Naive thymus-derived CD8-positive, alpha-beta T cell (primary cell): ENCODE results near the gene GULP1. TPM values are rescaled to one million over a fixed set of nuclear protein-coding genes. Genes with fewer than 3 reads are reported as not detected.
"Not testable (repeated sequence)": the region's sequence is repeated elsewhere in the genome, so short reads cannot be mapped to it uniquely, and the experiment has no call there.

Experiments used
- ATAC-seq, 2 donors: fragments of 150-1000 bp; cut with Tn5 transposase in 1 of 2; sonication (Bioruptor Pico), chemical (Tn5 transposase) in 1 of 2; 1 replicate in 1 of 2; 2 replicates in 1 of 2; pipeline ENCODE4 v1.10.0; 2021; ENCODE audit warnings: mild to moderate bottlenecking in 2 of 2, moderate library complexity in 2 of 2
- POLR2A ChIA-PET: fragments of 350-600 bp; sonication (Branson Sonifier 250); formaldehyde crosslinking; loops from one replicate; lab custom pipeline; 2021; ENCODE audit warnings: antibody characterized with exemption; lab: Charles Lee
- DNase-seq, 10 donors: peaks; one replicate each; pipeline versions ENCODE4 v3.0.0 to v3.0.0-alpha.2; 2020 to 2022
- H3K27ac Mint-ChIP-seq, 10 donors: one replicate each; pipeline ENCODE4 v1.8.0; 2020 to 2022; ENCODE audit warnings: mild to moderate bottlenecking in 10 of 10, mixed read lengths in 10 of 10, moderate library complexity in 4 of 10, inconsistent platforms in 1 of 10
- H3K27me3 Mint-ChIP-seq, 5 donors: one replicate each; pipeline ENCODE4 v1.8.0; 2021 to 2022; ENCODE audit warnings: mixed read lengths in 5 of 5
- H3K36me3 Mint-ChIP-seq, 3 donors: one replicate each; pipeline ENCODE4 v1.8.0; 2020 to 2022; ENCODE audit warnings: mixed read lengths in 3 of 3, mild to moderate bottlenecking in 2 of 3, inconsistent platforms in 1 of 3
- H3K4me1 Mint-ChIP-seq, 4 donors: one replicate each; pipeline ENCODE4 v1.8.0; 2021 to 2022; ENCODE audit warnings: mixed read lengths in 4 of 4
- H3K4me3 Mint-ChIP-seq, 10 donors: one replicate each; pipeline ENCODE4 v1.8.0; 2020 to 2022; ENCODE audit warnings: mild to moderate bottlenecking in 10 of 10, mixed read lengths in 10 of 10, moderate library complexity in 6 of 10, inconsistent platforms in 1 of 10
- H3K9me3 Mint-ChIP-seq, 9 donors: one replicate each; pipeline ENCODE4 v1.8.0; 2020 to 2022; ENCODE audit warnings: mixed read lengths in 9 of 9, mild to moderate bottlenecking in 3 of 9, inconsistent platforms in 1 of 9, moderate library complexity in 1 of 9
- polyA plus RNA-seq, 3 donors: library from polyadenylated mRNA; unstranded; fragments of 300-500 nt; fragmentation: Illumina TruSeq; gene quantifications; one replicate each; pipeline ENCODE4 v1.2.3, GENCODE V29; 2021
- total RNA-seq, 8 experiments: library from RNA in 2 of 8; stranded (reverse) in 2 of 8; gene quantifications; one replicate each; pipeline ENCODE4 v1.2.3 and lab custom pipeline; 2021 to 2026

GULP1 gene
- total and polyA plus RNA-seq, 5 experiments from 2014 or later: not detected

GRCh38 chr2:188604579-188604978, 312.9 kb downstream of the GULP1 start:
- ATAC-seq (no peak), DNase-seq (no peak)
- POLR2A ChIA-PET: no interaction called here
- Mint-ChIP-seq H3K4me3 (no peak overlapping the region), H3K36me3 (no peaks in the 10 kb centered on the region), H3K9me3 (peaks cover 0 to 3% (median 0%) of the 10 kb centered on the region in 9 donors), H3K27ac (no peak overlapping the region), H3K4me1 (no peaks in the 10 kb centered on the region), H3K27me3 (no peaks in the 10 kb centered on the region)

- H3K4me1 Mint-ChIP-seq, H3K27me3 Mint-ChIP-seq, H3K36me3 Mint-ChIP-seq, POLR2A ChIA-PET, H3K9me3 Mint-ChIP-seq: not testable (repeated sequence)
- ATAC-seq: peak in 1 of 2 donors; percentile 49
- H3K4me3 Mint-ChIP-seq: peak overlapping the region; percentile 49 to 83 (median 66)
- peak overlapping the region in 5 of 10 donors; percentile 49 to 80 (median 71) for H3K27ac Mint-ChIP-seq
- DNase-seq: peak in 4 of 10 donors; percentile 0 to 39 (median 3)
These were observed 314.2 kb downstream of the GULP1 start for GRCh38 chr2:188605609-188606584.

- ATAC-seq, POLR2A ChIA-PET, H3K27ac Mint-ChIP-seq, H3K36me3 Mint-ChIP-seq, H3K9me3 Mint-ChIP-seq, H3K27me3 Mint-ChIP-seq, H3K4me1 Mint-ChIP-seq: not testable (repeated sequence)
- DNase-seq: peak in 1 of 10 donors; percentile 18
- peak overlapping the region in 1 of 10 donors; percentile 79 for H3K4me3 Mint-ChIP-seq
These were observed 314.9 kb downstream of the GULP1 start for GRCh38 chr2:188606596-188606995.

- peaks cover 0 to 3% (median 0%) of the 10 kb centered on the region in 9 donors for H3K9me3 Mint-ChIP-seq
These were observed 315.8 kb downstream of the GULP1 start for GRCh38 chr2:188607501-188607900.

GRCh38 chr2:188609321-188610049, 317.8 kb downstream of the GULP1 start:
- POLR2A ChIA-PET: no interaction called here
- no peaks in the 10 kb centered on the region for H3K9me3 Mint-ChIP-seq
- H3K4me3 Mint-ChIP-seq: no peak overlapping the region
- no peak overlapping the region for H3K27ac Mint-ChIP-seq
- ATAC-seq (no peak), DNase-seq (no peak)
- no peaks in the 10 kb centered on the region for H3K4me1 Mint-ChIP-seq
- no peaks in the 10 kb centered on the region for H3K27me3 Mint-ChIP-seq
- H3K36me3 Mint-ChIP-seq: no peaks in the 10 kb centered on the region

More at GRCh38 chr2:188607501-188607900, 315.8 kb downstream of the GULP1 start:
- Mint-ChIP-seq H3K27me3 (no peaks in the 10 kb centered on the region), H3K36me3 (no peaks in the 10 kb centered on the region), H3K4me1 (no peaks in the 10 kb centered on the region), H3K4me3 (no peak overlapping the region), H3K27ac (no peak overlapping the region)
- DNase-seq (peak in 1 of 10 donors; percentile 7), ATAC-seq (peak in 1 of 2 donors; percentile 65)
- POLR2A ChIA-PET: no interaction called here

GRCh38 chr2:188610050-188610444, 318.4 kb downstream of the GULP1 start:
- H3K27ac Mint-ChIP-seq: no peak overlapping the region
- POLR2A ChIA-PET: no interaction called here
- H3K4me1 Mint-ChIP-seq: no peaks in the 10 kb centered on the region
- H3K4me3 Mint-ChIP-seq: no peak overlapping the region
- H3K27me3 Mint-ChIP-seq: no peaks in the 10 kb centered on the region
- H3K36me3 Mint-ChIP-seq: no peaks in the 10 kb centered on the region
- DNase-seq: no peak
- no peak for ATAC-seq
- no peaks in the 10 kb centered on the region for H3K9me3 Mint-ChIP-seq

- ATAC-seq: no peak
- DNase-seq: no peak
- Mint-ChIP-seq H3K4me3 (no peak overlapping the region), H3K36me3 (no peaks in the 10 kb centered on the region), H3K9me3 (no peaks in the 10 kb centered on the region), H3K27me3 (no peaks in the 10 kb centered on the region), H3K4me1 (no peaks in the 10 kb centered on the region), H3K27ac (no peak overlapping the region)
- POLR2A ChIA-PET: no interaction called here
These were observed 319.2 kb downstream of the GULP1 start for GRCh38 chr2:188610827-188611226.

- Mint-ChIP-seq H3K9me3 (peaks cover 0 to 10% (median 3%) of the 10 kb centered on the region in 9 donors), H3K4me1 (no peaks in the 10 kb centered on the region), H3K4me3 (no peak overlapping the region), H3K27ac (no peak overlapping the region), H3K27me3 (peaks cover 0 to 3% (median 0%) of the 10 kb centered on the region in 5 donors), H3K36me3 (no peaks in the 10 kb centered on the region)
- no peak for ATAC-seq
- POLR2A ChIA-PET: no interaction called here
- no peak for DNase-seq
These were observed 327.5 kb downstream of the GULP1 start for GRCh38 chr2:188619146-188619545.

GRCh38 chr2:188620916-188621315, 329.2 kb downstream of the GULP1 start:
- no peaks in the 10 kb centered on the region for H3K4me1 Mint-ChIP-seq
- no peak overlapping the region for H3K4me3 Mint-ChIP-seq
- ATAC-seq (no peak), DNase-seq (no peak)
- H3K9me3 Mint-ChIP-seq: peaks cover 0 to 10% (median 3%) of the 10 kb centered on the region in 9 donors
- POLR2A ChIA-PET: no interaction called here
- H3K27me3 Mint-ChIP-seq: peaks cover 0 to 3% (median 0%) of the 10 kb centered on the region in 5 donors
- H3K27ac Mint-ChIP-seq: no peak overlapping the region
- no peaks in the 10 kb centered on the region for H3K36me3 Mint-ChIP-seq

GRCh38 chr2:188622601-188623260, 331.1 kb downstream of the GULP1 start:
- peaks cover 0 to 3% (median 0%) of the 10 kb centered on the region in 5 donors for H3K27me3 Mint-ChIP-seq
- no peaks in the 10 kb centered on the region for H3K4me1 Mint-ChIP-seq
- DNase-seq (no peak), ATAC-seq (no peak)
- POLR2A ChIA-PET: no interaction called here
- H3K27ac Mint-ChIP-seq: no peak overlapping the region
- no peaks in the 10 kb centered on the region for H3K36me3 Mint-ChIP-seq
- H3K9me3 Mint-ChIP-seq: peaks cover 0 to 10% (median 1%) of the 10 kb centered on the region in 9 donors
- H3K4me3 Mint-ChIP-seq: no peak overlapping the region

GRCh38 chr2:188623995-188624643, 332.4 kb downstream of the GULP1 start:
- H3K4me3 Mint-ChIP-seq: no peak overlapping the region
- H3K9me3 Mint-ChIP-seq: peaks cover 0 to 5% (median 0%) of the 10 kb centered on the region in 9 donors
- H3K4me1 Mint-ChIP-seq: no peaks in the 10 kb centered on the region
- no peak for ATAC-seq
- DNase-seq: no peak
- no peak overlapping the region for H3K27ac Mint-ChIP-seq
- POLR2A ChIA-PET: no interaction called here
- H3K27me3 Mint-ChIP-seq: no peaks in the 10 kb centered on the region
- H3K36me3 Mint-ChIP-seq: no peaks in the 10 kb centered on the region

- POLR2A ChIA-PET: no interaction called here
These were observed 335.8 kb downstream of the GULP1 start for GRCh38 chr2:188627471-188627870.

More at GRCh38 chr2:188627471-188627870, 335.8 kb downstream of the GULP1 start:
- Mint-ChIP-seq H3K4me3 (no peak overlapping the region), H3K27me3 (no peaks in the 10 kb centered on the region), H3K27ac (no peak overlapping the region), H3K4me1 (no peaks in the 10 kb centered on the region), H3K36me3 (no peaks in the 10 kb centered on the region), H3K9me3 (peaks cover 0 to 2% (median 0%) of the 10 kb centered on the region in 9 donors)
- no peak for DNase-seq
- ATAC-seq: no peak
